ENCODE data around the gene SLC37A2. TPM values are rescaled to one million over a fixed set of nuclear protein-coding genes. Genes with fewer than 3 reads are reported as not detected.

Gene SLC37A2
- 0.06 to 0.21 TPM (median 0.08 TPM) in 5 replicates for total RNA-seq (2022; extraction: Qiagen RNA extraction)

GRCh38 chr11:125062931-125063428, at the start of gene SLC37A2:
TSS of gene SLC37A2 (plus strand) at chr11:125063305. CDS start at chr11:125063368, 63 bp downstream.

GRCh38 chr11:125111343-125112207, 48.5 kb downstream of the SLC37A2 start, which contains the start of gene TMEM218:
TSS of gene TMEM218 (minus strand) at chr11:125111626. CDS start at chr11:125102241, 9,385 bp downstream.

Other genes starting within 250 kb of the SLC37A2 start
- gene ROBO3, start 197.9 kb upstream of the SLC37A2 start, total RNA-seq (2022; extraction: Qiagen RNA extraction) = 1.9 to 2.6 TPM (median 2.3 TPM) in 5 replicates
- gene ROBO4, start 165.4 kb upstream of the SLC37A2 start, total RNA-seq (2022; extraction: Qiagen RNA extraction) = 0.06 to 0.18 TPM in 2 of 5 replicates, not detected in the others
- not detected in 5 replicates for gene HEPN1, start 144.1 kb upstream of the SLC37A2 start, total RNA-seq (2022; extraction: Qiagen RNA extraction)
- gene HEPACAM, start 127.3 kb upstream of the SLC37A2 start, total RNA-seq (2022; extraction: Qiagen RNA extraction) = not detected in 5 replicates
- 0.51 to 0.89 TPM (median 0.66 TPM) in 5 replicates for gene CCDC15, start 109.1 kb upstream of the SLC37A2 start, total RNA-seq (2022; extraction: Qiagen RNA extraction)
- 19.6 to 23.0 TPM (median 22.9 TPM) in 5 replicates for gene TMEM218, start 48.3 kb downstream of the SLC37A2 start, total RNA-seq (2022; extraction: Qiagen RNA extraction)
- gene PKNOX2, start 101.4 kb downstream of the SLC37A2 start, total RNA-seq (2022; extraction: Qiagen RNA extraction) = 0.05 TPM in 1 of 5 replicates, not detected in the others

Measured in A549 treated with dexamethasone at 1 μM for 4 hours (cell line).